A549 treated with dexamethasone at 1 μM for 4 hours (cell line): Measurements from ENCODE around the gene SCML2. TPM values are rescaled to one million over a fixed set of nuclear protein-coding genes. Genes with fewer than 3 reads are reported as not detected.

Experiments
- total RNA-seq: library from RNA; stranded (reverse); fragments of 200-300 nt; extraction: Qiagen RNA extraction; gene quantifications from 5 replicates; pipeline ENCODE4 v1.2.3, GENCODE V29; 2022

The SCML2 gene
- 6.8 to 8.6 TPM (median 7.8 TPM) in 5 replicates for total RNA-seq

DNA sequence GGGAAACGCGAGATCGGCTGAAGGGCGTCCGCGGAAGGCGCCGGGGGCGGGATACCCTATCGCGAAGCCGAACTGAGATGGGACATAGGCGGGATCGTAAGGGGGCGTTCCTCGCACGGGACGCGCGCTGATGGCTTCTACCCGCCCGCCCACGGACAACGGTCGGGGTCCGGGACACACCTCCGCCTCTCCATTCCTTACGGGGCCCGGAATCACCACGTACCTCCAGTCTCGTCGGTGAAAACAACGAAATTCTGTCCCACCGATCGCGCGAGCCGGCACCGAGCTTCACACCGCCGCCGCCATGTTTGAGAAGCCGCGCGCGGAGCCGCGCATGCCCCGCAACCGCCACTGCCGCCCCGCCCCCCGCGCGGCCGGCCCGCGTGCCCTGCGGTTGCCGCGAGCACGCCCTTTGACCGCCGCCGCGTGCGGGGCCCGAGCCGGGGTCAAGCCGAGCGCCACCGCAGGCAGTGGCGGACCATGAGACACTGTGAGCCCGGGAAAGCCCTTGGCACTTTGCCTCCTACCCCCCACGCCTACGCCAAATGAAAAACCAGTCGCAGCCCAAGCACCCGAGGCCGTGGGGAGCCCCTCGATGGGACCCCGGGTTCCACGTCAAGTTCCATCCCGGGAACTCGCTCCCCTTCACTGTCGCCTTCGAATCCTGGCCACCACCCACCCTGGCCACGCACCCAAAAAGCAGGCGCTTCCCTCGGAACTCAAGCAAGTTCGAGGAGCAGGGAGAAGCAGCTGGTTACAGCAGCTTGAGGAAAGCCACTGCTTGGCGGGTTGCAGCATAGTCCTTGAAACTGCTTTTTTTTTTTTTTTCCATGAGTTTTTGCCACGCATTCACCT lies at the start of gene SCML2:
TSS of gene SCML2 (minus strand) at position 320 of the 855 bp plus-strand sequence. CDS start 20,617 bp downstream, outside the sequence.

DNA sequence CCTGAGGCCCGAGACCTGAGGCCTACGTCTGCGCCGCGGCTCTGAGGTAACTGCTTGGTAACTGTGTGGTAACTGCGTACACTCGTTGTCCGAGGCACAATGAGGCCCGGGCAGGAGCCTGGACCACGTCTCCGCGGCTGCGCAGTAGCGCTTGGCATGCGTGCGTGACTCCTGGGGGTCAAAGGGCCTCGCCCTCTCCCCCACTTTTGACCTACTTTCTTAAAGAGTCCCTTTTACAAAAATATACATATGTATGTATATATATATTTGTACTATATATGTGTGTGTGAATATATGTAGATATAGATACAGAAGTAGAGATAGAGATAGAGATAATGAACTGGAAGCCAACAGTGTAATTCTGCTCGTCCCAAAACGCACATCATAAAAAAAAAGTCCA lies 133.7 kb downstream of the SCML2 start, which contains the start of gene BEND2:
TSS of gene BEND2 (minus strand) at position 101 of the 400 bp plus-strand sequence. CDS start 136 bp downstream, outside the sequence.

Other genes with a start within 250 kb of the SCML2 start
- gene BEND2, start 133.8 kb downstream of the SCML2 start, total RNA-seq, result not detected in 5 replicates
- gene CDKL5, start 70.9 kb upstream of the SCML2 start, total RNA-seq, result 3.8 to 8.4 TPM (median 7.7 TPM) in 5 replicates